Naive thymus-derived CD8-positive, alpha-beta T cell (primary cell): Measurements from ENCODE around the gene MRNIP. TPM values are rescaled to one million over a fixed set of nuclear protein-coding genes. Genes with fewer than 3 reads are reported as not detected.

Source experiments
- ATAC-seq, 2 donors: fragments of 150-1000 bp; cut with Tn5 transposase in 1 of 2; sonication (Bioruptor Pico), chemical (Tn5 transposase) in 1 of 2; 1 replicate in 1 of 2; 2 replicates in 1 of 2; pipeline ENCODE4 v1.10.0; 2021; ENCODE audit warnings: mild to moderate bottlenecking in 2 of 2, moderate library complexity in 2 of 2
- POLR2A ChIA-PET: fragments of 350-600 bp; sonication (Branson Sonifier 250); formaldehyde crosslinking; loops from one replicate; lab custom pipeline; 2021; ENCODE audit warnings: antibody characterized with exemption; lab: Charles Lee
- DNase-seq, 10 donors: peaks; one replicate each; pipeline versions ENCODE4 v3.0.0 to v3.0.0-alpha.2; 2020 to 2022
- H3K27ac Mint-ChIP-seq, 10 donors: one replicate each; pipeline ENCODE4 v1.8.0; 2020 to 2022; ENCODE audit warnings: mild to moderate bottlenecking in 10 of 10, mixed read lengths in 10 of 10, moderate library complexity in 4 of 10, inconsistent platforms in 1 of 10
- H3K27me3 Mint-ChIP-seq, 5 donors: one replicate each; pipeline ENCODE4 v1.8.0; 2021 to 2022; ENCODE audit warnings: mixed read lengths in 5 of 5
- H3K36me3 Mint-ChIP-seq, 3 donors: one replicate each; pipeline ENCODE4 v1.8.0; 2020 to 2022; ENCODE audit warnings: mixed read lengths in 3 of 3, mild to moderate bottlenecking in 2 of 3, inconsistent platforms in 1 of 3
- H3K4me1 Mint-ChIP-seq, 4 donors: one replicate each; pipeline ENCODE4 v1.8.0; 2021 to 2022; ENCODE audit warnings: mixed read lengths in 4 of 4
- H3K4me3 Mint-ChIP-seq, 10 donors: one replicate each; pipeline ENCODE4 v1.8.0; 2020 to 2022; ENCODE audit warnings: mild to moderate bottlenecking in 10 of 10, mixed read lengths in 10 of 10, moderate library complexity in 6 of 10, inconsistent platforms in 1 of 10
- H3K9me3 Mint-ChIP-seq, 9 donors: one replicate each; pipeline ENCODE4 v1.8.0; 2020 to 2022; ENCODE audit warnings: mixed read lengths in 9 of 9, mild to moderate bottlenecking in 3 of 9, inconsistent platforms in 1 of 9, moderate library complexity in 1 of 9
- polyA plus RNA-seq, 3 donors: library from polyadenylated mRNA; unstranded; fragments of 300-500 nt; fragmentation: Illumina TruSeq; gene quantifications; one replicate each; pipeline ENCODE4 v1.2.3, GENCODE V29; 2021
- total RNA-seq, 8 experiments: library from RNA in 2 of 8; stranded (reverse) in 2 of 8; gene quantifications; one replicate each; pipeline ENCODE4 v1.2.3 and lab custom pipeline; 2021 to 2026

Gene MRNIP
- total and polyA plus RNA-seq, 5 experiments from 2014 or later, result 13.6 to 122 (median 18.5) TPM

- Mint-ChIP-seq H3K27me3 (no peaks in the 10 kb centered on the region), H3K36me3 (peaks cover 0 to 24% (median 8%) of the 10 kb centered on the region in 3 donors), H3K4me1 (peaks cover 0 to 2% (median 0%) of the 10 kb centered on the region in 4 donors), H3K9me3 (no peaks in the 10 kb centered on the region), H3K4me3 (no peak overlapping the region), H3K27ac (peak overlapping the region in 5 of 10 donors; percentile 25 to 79 (median 34))
- ATAC-seq, result peak in 1 of 2 donors; percentile 37
- POLR2A ChIA-PET, result no interaction called here
- DNase-seq, result no peak
These were observed 7.8 kb upstream of the MRNIP start for GRCh38 chr5:179866241-179867078.

- H3K9me3 Mint-ChIP-seq, result no peaks in the 10 kb centered on the region
- DNase-seq, result no peak
- no peaks in the 10 kb centered on the region for H3K27me3 Mint-ChIP-seq
- H3K4me1 Mint-ChIP-seq, result peaks cover 0 to 2% (median 0%) of the 10 kb centered on the region in 4 donors
- peak overlapping the region in 1 of 10 donors; percentile 68 for H3K27ac Mint-ChIP-seq
- no peak for ATAC-seq
- POLR2A ChIA-PET, result no interaction called here
- H3K4me3 Mint-ChIP-seq, result no peak overlapping the region
- peaks cover 0 to 18% (median under 1%) of the 10 kb centered on the region in 3 donors for H3K36me3 Mint-ChIP-seq
These were observed 7.0 kb upstream of the MRNIP start for GRCh38 chr5:179865491-179866240.

GRCh38 chr5:179864686-179865085, 6.1 kb upstream of the MRNIP start:
- peaks cover 0 to 17% (median 0%) of the 10 kb centered on the region in 3 donors for H3K36me3 Mint-ChIP-seq
- ATAC-seq, result no peak
- peaks cover 0 to 5% (median 3%) of the 10 kb centered on the region in 4 donors for H3K4me1 Mint-ChIP-seq
- H3K27me3 Mint-ChIP-seq, result no peaks in the 10 kb centered on the region
- peak overlapping the region in 1 of 10 donors; percentile 13 for H3K27ac Mint-ChIP-seq
- no peaks in the 10 kb centered on the region for H3K9me3 Mint-ChIP-seq
- DNase-seq, result no peak
- POLR2A ChIA-PET, result no interaction called here
- no peak overlapping the region for H3K4me3 Mint-ChIP-seq

- POLR2A ChIA-PET, result no interaction called here
These were observed 5.0 kb upstream of the MRNIP start for GRCh38 chr5:179863449-179864085.

GRCh38 chr5:179862891-179863290, 4.3 kb upstream of the MRNIP start:
- Mint-ChIP-seq H3K4me3 (no peak overlapping the region), H3K4me1 (peaks cover 6 to 11% (median 8%) of the 10 kb centered on the region in 4 donors), H3K9me3 (no peaks in the 10 kb centered on the region), H3K27ac (no peak overlapping the region), H3K36me3 (peaks cover 0 to 12% (median 0%) of the 10 kb centered on the region in 3 donors), H3K27me3 (no peaks in the 10 kb centered on the region)
- POLR2A ChIA-PET, result no interaction called here
- no peak for DNase-seq
- no peak for ATAC-seq

More at GRCh38 chr5:179863449-179864085, 5.0 kb upstream of the MRNIP start:
- ATAC-seq (no peak), DNase-seq (no peak)
- H3K9me3 Mint-ChIP-seq, result no peaks in the 10 kb centered on the region
- H3K4me1 Mint-ChIP-seq, result peaks cover 2 to 7% (median 5%) of the 10 kb centered on the region in 4 donors
- H3K36me3 Mint-ChIP-seq, result peaks cover 0 to 17% (median 0%) of the 10 kb centered on the region in 3 donors
- no peaks in the 10 kb centered on the region for H3K27me3 Mint-ChIP-seq
- no peak overlapping the region for H3K27ac Mint-ChIP-seq
- no peak overlapping the region for H3K4me3 Mint-ChIP-seq

- Mint-ChIP-seq H3K4me1 (peaks cover 9 to 17% (median 13%) of the 10 kb centered on the region in 4 donors), H3K9me3 (no peaks in the 10 kb centered on the region), H3K27me3 (no peaks in the 10 kb centered on the region), H3K27ac (no peak overlapping the region), H3K36me3 (peaks cover 0 to 11% (median 0%) of the 10 kb centered on the region in 3 donors), H3K4me3 (no peak overlapping the region)
- POLR2A ChIA-PET, result interaction anchor here (1.2 kb wide), 1 partner anchor 38 kb away, joined by 3 read pairs; no protein-coding TSS in a partner anchor
- ATAC-seq, result no peak
- no peak for DNase-seq
These were observed 3.7 kb upstream of the MRNIP start for GRCh38 chr5:179862296-179862695.

- Mint-ChIP-seq H3K27me3 (no peaks in the 10 kb centered on the region), H3K27ac (peak overlapping the region in 5 of 10 donors; percentile 15 to 80 (median 46)), H3K36me3 (peaks cover 0 to 7% (median 0%) of the 10 kb centered on the region in 3 donors), H3K4me1 (peaks cover 9 to 24% (median 19%) of the 10 kb centered on the region in 4 donors), H3K9me3 (no peaks in the 10 kb centered on the region), H3K4me3 (peak overlapping the region in 9 of 10 donors; percentile 49 to 98 (median 75))
- ATAC-seq (no peak), DNase-seq (no peak)
- POLR2A ChIA-PET, result interaction anchor here (0.8 kb wide), 1 partner anchor 48 kb away, joined by 3 read pairs; no protein-coding TSS in a partner anchor
These were observed 1.7 kb upstream of the MRNIP start for GRCh38 chr5:179860301-179860700.

- Mint-ChIP-seq H3K4me3 (peak overlapping the region; percentile 88 to 99 (median 98)), H3K4me1 (peaks cover 9 to 36% (median 24%) of the 10 kb centered on the region in 4 donors), H3K9me3 (no peaks in the 10 kb centered on the region), H3K27me3 (no peaks in the 10 kb centered on the region), H3K36me3 (peaks cover 0 to 14% (median 0%) of the 10 kb centered on the region in 3 donors), H3K27ac (peak overlapping the region; percentile 77 to 97 (median 95))
- ATAC-seq (peak; percentile 71 to 78), DNase-seq (peak in 5 of 10 donors; percentile 26 to 47 (median 45))
- POLR2A ChIA-PET, result interaction anchor here (1.0 to 2.3 kb wide), 7 partner anchors 20 to 234 kb away, joined by 3 to 13 read pairs (median 6); partner anchors contain the start of genes HNRNPH1, MGAT4B and SQSTM1
These were observed 404 bp downstream of the MRNIP start for GRCh38 chr5:179858241-179858585.

- Mint-ChIP-seq H3K36me3 (peaks cover 0 to 23% (median 11%) of the 10 kb centered on the region in 3 donors), H3K27me3 (no peaks in the 10 kb centered on the region), H3K4me3 (no peak overlapping the region), H3K27ac (no peak overlapping the region), H3K4me1 (peaks cover 13 to 47% (median 30%) of the 10 kb centered on the region in 4 donors), H3K9me3 (no peaks in the 10 kb centered on the region)
- POLR2A ChIA-PET, result no interaction called here
- DNase-seq, result no peak
- no peak for ATAC-seq
These were observed 4.3 kb downstream of the MRNIP start for GRCh38 chr5:179854356-179854755.

- Mint-ChIP-seq H3K4me1 (peaks cover 9 to 41% (median 29%) of the 10 kb centered on the region in 4 donors), H3K27me3 (no peaks in the 10 kb centered on the region), H3K27ac (no peak overlapping the region), H3K9me3 (no peaks in the 10 kb centered on the region), H3K36me3 (peaks cover 0 to 23% (median 11%) of the 10 kb centered on the region in 3 donors), H3K4me3 (peak overlapping the region in 1 of 10 donors; percentile 39)
- DNase-seq (no peak), ATAC-seq (no peak)
- POLR2A ChIA-PET, result no interaction called here
These were observed 5.5 kb downstream of the MRNIP start for GRCh38 chr5:179852993-179853547.

GRCh38 chr5:179841621-179842020, 17.0 kb downstream of the MRNIP start:
- DNase-seq (no peak), ATAC-seq (no peak)
- Mint-ChIP-seq H3K9me3 (peaks cover 0 to 6% (median 0%) of the 10 kb centered on the region in 9 donors), H3K27ac (peak overlapping the region in 2 of 10 donors; percentile 60 to 70), H3K36me3 (peaks cover 1 to 59% (median 23%) of the 10 kb centered on the region in 3 donors), H3K4me1 (peaks cover 3 to 7% (median 7%) of the 10 kb centered on the region in 4 donors), H3K27me3 (no peaks in the 10 kb centered on the region), H3K4me3 (no peak overlapping the region)
- POLR2A ChIA-PET, result no interaction called here

- H3K9me3 Mint-ChIP-seq, result peaks cover 0 to 5% (median 0%) of the 10 kb centered on the region in 9 donors
- no peak for DNase-seq
- no peak for ATAC-seq
- peaks cover 7 to 68% (median 21%) of the 10 kb centered on the region in 3 donors for H3K36me3 Mint-ChIP-seq
- H3K27ac Mint-ChIP-seq, result peak overlapping the region in 2 of 10 donors; percentile 41 to 44
- no peak overlapping the region for H3K4me3 Mint-ChIP-seq
- H3K27me3 Mint-ChIP-seq, result no peaks in the 10 kb centered on the region
- H3K4me1 Mint-ChIP-seq, result peaks cover 11 to 16% (median 16%) of the 10 kb centered on the region in 4 donors
- POLR2A ChIA-PET, result no interaction called here
These were observed 17.9 kb downstream of the MRNIP start for GRCh38 chr5:179840766-179841165.
